Measurements from ENCODE around the gene PNPLA5.

- TF ChIP-seq IRF9 (CRISPR knock-in tag; IDR thresholded peaks at IDR 0.05; ENCODE audit: borderline replicate concordance) (no peak), RARG (CRISPR knock-in tag; IDR thresholded peaks at IDR 0.05; ENCODE audit: low read depth) (no peak), CEBPZ (IDR thresholded peaks at IDR 0.05; ENCODE audit: low read length) (no peak), IRF2 (CRISPR knock-in tag; IDR thresholded peaks at IDR 0.05) (no peak), CTCF (CRISPR knock-in tag; IDR thresholded peaks at IDR 0.05) (no peak)
Measured at GRCh38 chr22:43862882-43863202, 29.0 kb downstream of the PNPLA5 start.

Data from HepG2 (cell line).